NB4 (cell line): Measurements from ENCODE around the gene SEC24C.

Experiments
- POLR2A ChIP-seq: IDR thresholded peaks from 2 replicates; pipeline ENCODE4 v1.6.1; 2011; ENCODE audit warnings: mild to moderate bottlenecking; ENCODE audit not compliant: insufficient read length; ENCODE audit errors: extremely low read depth
- TF ChIP-seq, protein P1 (sequence below): IDR thresholded peaks from one replicate; pipeline ENCODE4 v1.5.1; 2012; ENCODE audit warnings: low read depth, low read length
- TF ChIP-seq, protein P2 (sequence below): IDR thresholded peaks from 2 replicates; pipeline ENCODE4 v1.6.1; 2011; ENCODE audit warnings: low read depth, low read length

DNA sequence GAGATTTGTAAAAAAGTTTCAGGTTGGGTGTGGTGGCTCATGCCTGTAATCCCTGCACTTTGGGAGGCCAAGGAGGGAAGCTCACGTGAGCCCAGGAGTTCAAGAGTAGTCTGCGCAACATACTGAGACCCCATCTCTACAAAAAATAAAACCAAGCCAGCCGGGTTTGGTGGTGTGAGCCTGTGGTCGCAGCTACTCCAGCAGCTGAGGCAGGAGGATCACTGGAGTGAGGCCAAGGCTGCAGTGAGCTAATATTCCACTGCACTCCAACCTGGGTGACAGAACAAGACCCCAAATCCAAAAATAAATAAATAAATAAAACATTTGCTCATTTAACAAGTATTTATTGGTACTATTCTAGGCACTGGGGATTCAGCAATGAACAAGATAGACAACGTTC lies 36.1 kb downstream of the SEC24C start:
- TF ChIP-seq, protein P1, sequence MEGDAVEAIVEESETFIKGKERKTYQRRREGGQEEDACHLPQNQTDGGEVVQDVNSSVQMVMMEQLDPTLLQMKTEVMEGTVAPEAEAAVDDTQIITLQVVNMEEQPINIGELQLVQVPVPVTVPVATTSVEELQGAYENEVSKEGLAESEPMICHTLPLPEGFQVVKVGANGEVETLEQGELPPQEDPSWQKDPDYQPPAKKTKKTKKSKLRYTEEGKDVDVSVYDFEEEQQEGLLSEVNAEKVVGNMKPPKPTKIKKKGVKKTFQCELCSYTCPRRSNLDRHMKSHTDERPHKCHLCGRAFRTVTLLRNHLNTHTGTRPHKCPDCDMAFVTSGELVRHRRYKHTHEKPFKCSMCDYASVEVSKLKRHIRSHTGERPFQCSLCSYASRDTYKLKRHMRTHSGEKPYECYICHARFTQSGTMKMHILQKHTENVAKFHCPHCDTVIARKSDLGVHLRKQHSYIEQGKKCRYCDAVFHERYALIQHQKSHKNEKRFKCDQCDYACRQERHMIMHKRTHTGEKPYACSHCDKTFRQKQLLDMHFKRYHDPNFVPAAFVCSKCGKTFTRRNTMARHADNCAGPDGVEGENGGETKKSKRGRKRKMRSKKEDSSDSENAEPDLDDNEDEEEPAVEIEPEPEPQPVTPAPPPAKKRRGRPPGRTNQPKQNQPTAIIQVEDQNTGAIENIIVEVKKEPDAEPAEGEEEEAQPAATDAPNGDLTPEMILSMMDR = no peak
- TF ChIP-seq POLR2A = no peak
- TF ChIP-seq, protein P2, sequence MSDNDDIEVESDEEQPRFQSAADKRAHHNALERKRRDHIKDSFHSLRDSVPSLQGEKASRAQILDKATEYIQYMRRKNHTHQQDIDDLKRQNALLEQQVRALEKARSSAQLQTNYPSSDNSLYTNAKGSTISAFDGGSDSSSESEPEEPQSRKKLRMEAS = no peak
